Activated CD8-positive, alpha-beta T cell treated with anti-CD3 and anti-CD28 coated beads for 36 hours (primary cell): ENCODE results near the gene MCMBP. TPM values are rescaled to one million over a fixed set of nuclear protein-coding genes. Genes with fewer than 3 reads are reported as not detected.

Source experiments
- ATAC-seq: fragments of 200-7000 bp; cut with Tn5 transposase; one replicate; pipeline ENCODE4 v1.10.0; 2021; ENCODE audit warnings: mild to moderate bottlenecking, moderate library complexity
- CTCF ChIA-PET: fragments of 350-600 bp; sonication (Branson Sonifier 250); formaldehyde crosslinking; loops from one replicate; lab custom pipeline; 2021; ENCODE audit warnings: antibody characterized with exemption; lab: Charles Lee
- POLR2A ChIA-PET: fragments of 350-600 bp; sonication (Branson Sonifier 250); formaldehyde crosslinking; loops from one replicate; lab custom pipeline; 2021; ENCODE audit warnings: antibody characterized with exemption; lab: Charles Lee
- DNase-seq: peaks from one replicate; pipeline ENCODE4 v3.0.0-alpha.2; 2020
- H3K27ac Mint-ChIP-seq: one replicate; pipeline ENCODE4 v1.8.0; 2021; ENCODE audit warnings: mild to moderate bottlenecking, mixed read lengths
- H3K27me3 Mint-ChIP-seq: one replicate; pipeline ENCODE4 v1.8.0; 2021; ENCODE audit warnings: mixed read lengths
- H3K36me3 Mint-ChIP-seq: one replicate; pipeline ENCODE4 v1.8.0; 2021; ENCODE audit warnings: low read depth, mixed read lengths
- H3K4me1 Mint-ChIP-seq: one replicate; pipeline ENCODE4 v1.8.0; 2021; ENCODE audit warnings: low read depth, mixed read lengths
- H3K4me3 Mint-ChIP-seq: one replicate; pipeline ENCODE4 v1.8.0; 2021; ENCODE audit warnings: mild to moderate bottlenecking, moderate library complexity, mixed read lengths
- H3K9me3 Mint-ChIP-seq: one replicate; pipeline ENCODE4 v1.8.0; 2021; ENCODE audit warnings: mixed read lengths
- intact Hi-C: fragments of 100-400 bp; cut with micrococcal nuclease; formaldehyde crosslinking; loops from one replicate; pipeline ENCODE4 v1.10.0; 2022
- total RNA-seq, 2 experiments: library from RNA; stranded (reverse); gene quantifications; one replicate each; pipeline ENCODE4 v1.2.3, GENCODE V29; 2021
- TF ChIP-seq, protein P1 (sequence below): fragments of 200-600 bp; IDR thresholded peaks from one replicate; pipeline ENCODE4 v1.8.0; 2022; ENCODE audit warnings: antibody characterized with exemption, mild to moderate bottlenecking

The MCMBP gene
- total RNA-seq, 2 experiments from 2014 or later, result 86.2 to 90.5 TPM

DNA sequence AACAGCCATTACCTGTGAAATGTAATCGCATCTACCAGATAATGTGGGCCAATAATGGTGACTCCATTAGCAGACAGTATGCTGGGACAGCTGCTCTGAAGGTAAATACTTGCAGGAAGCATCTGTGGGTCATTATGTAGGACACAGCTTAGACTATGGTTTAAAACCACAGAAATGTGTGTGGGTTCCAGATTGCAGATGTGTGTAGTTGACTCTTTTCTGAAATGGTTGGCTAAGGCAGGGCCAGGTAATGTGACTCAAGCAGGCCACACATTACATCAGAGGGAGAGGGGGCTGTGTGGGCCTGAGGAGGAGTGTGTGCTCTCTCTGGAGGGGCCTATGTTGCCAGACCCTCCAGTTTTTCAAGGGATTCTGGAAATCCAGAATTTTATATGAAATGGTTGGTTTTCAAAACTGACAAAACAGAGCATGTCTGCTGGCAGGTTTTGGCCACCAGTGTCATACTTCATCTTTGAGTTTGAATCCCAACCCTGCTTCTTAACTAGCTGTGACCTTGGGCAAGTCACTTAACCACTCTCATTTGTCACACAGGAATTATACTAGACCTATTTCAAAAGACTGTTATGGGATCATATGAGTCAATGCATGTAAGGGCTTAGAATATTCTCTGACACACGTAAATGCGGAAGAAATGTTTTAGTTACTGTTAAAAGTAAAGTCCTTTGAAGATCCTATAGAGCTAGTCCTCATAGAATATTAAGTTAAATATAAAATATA is 64.5 kb downstream of the MCMBP start:
- ChIA-PET POLR2A (no interaction called here), CTCF (interaction anchor here (2.3 to 5.1 kb wide), 2 partner anchors 57 to 122 kb away, joined by 12 to 19 read pairs; no protein-coding TSS in a partner anchor)
- no peaks in the 10 kb centered on the region for H3K9me3 Mint-ChIP-seq
- intact Hi-C loops, result no loop called here
- no peak overlapping the region for H3K4me3 Mint-ChIP-seq
- peak; percentile 12 for DNase-seq
- H3K27ac Mint-ChIP-seq, result peak overlapping the region; percentile 3
- ATAC-seq, result peak; percentile 58
- TF ChIP-seq, protein P1, sequence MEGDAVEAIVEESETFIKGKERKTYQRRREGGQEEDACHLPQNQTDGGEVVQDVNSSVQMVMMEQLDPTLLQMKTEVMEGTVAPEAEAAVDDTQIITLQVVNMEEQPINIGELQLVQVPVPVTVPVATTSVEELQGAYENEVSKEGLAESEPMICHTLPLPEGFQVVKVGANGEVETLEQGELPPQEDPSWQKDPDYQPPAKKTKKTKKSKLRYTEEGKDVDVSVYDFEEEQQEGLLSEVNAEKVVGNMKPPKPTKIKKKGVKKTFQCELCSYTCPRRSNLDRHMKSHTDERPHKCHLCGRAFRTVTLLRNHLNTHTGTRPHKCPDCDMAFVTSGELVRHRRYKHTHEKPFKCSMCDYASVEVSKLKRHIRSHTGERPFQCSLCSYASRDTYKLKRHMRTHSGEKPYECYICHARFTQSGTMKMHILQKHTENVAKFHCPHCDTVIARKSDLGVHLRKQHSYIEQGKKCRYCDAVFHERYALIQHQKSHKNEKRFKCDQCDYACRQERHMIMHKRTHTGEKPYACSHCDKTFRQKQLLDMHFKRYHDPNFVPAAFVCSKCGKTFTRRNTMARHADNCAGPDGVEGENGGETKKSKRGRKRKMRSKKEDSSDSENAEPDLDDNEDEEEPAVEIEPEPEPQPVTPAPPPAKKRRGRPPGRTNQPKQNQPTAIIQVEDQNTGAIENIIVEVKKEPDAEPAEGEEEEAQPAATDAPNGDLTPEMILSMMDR, result no peak
- H3K4me1 Mint-ChIP-seq, result peaks cover 3% of the 10 kb centered on the region
- no peaks in the 10 kb centered on the region for H3K27me3 Mint-ChIP-seq
- peaks cover 13% of the 10 kb centered on the region for H3K36me3 Mint-ChIP-seq

DNA sequence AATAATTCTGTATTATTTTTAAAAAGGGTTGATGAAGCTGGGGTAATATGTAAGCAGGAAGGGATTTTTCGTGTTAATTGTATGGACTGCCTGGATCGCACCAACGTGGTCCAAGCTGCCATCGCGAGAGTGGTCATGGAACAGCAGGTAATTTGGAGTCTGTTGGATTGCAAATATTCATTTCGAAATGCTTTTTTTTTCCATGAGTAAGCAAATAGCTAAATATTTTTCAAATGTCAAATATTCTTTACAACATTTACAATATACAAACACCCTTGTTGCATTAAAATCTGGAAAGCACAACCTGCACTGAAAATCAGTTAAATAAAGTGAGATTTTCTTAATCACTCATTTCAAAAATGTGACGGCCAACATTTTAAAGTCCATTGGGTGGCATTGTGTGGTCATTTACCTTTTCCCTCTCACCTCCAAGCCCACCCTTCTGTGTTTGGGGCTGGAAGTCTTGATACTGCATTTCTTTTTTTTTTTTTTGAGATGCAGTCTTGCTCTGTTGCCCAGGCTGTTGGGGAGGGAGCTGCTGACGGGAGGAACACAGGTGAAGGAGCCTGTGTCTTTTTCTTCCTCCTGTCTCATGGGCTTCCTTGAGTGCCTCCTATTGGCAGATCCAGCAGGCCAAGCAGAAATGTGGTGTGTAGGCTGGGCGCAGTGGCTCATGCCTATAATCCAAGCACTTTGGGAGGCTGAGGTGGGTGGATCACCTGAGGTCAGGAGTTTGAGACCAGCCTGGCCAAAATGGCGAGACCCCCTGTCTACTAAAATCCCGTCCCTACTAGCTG is 66.1 kb downstream of the MCMBP start:
- Mint-ChIP-seq H3K4me1 (peaks cover 6% of the 10 kb centered on the region), H3K27me3 (no peaks in the 10 kb centered on the region), H3K4me3 (no peak overlapping the region), H3K9me3 (no peaks in the 10 kb centered on the region), H3K36me3 (peaks cover 13% of the 10 kb centered on the region), H3K27ac (no peak overlapping the region)
- ChIA-PET CTCF (interaction anchor here (0.9 to 2.3 kb wide), 2 partner anchors 120 kb away, joined by 4 to 12 read pairs; no protein-coding TSS in a partner anchor), POLR2A (no interaction called here)
- DNase-seq (no peak), ATAC-seq (no peak)
- TF ChIP-seq, protein P1, result no peak
- intact Hi-C loops, result no loop called here

DNA sequence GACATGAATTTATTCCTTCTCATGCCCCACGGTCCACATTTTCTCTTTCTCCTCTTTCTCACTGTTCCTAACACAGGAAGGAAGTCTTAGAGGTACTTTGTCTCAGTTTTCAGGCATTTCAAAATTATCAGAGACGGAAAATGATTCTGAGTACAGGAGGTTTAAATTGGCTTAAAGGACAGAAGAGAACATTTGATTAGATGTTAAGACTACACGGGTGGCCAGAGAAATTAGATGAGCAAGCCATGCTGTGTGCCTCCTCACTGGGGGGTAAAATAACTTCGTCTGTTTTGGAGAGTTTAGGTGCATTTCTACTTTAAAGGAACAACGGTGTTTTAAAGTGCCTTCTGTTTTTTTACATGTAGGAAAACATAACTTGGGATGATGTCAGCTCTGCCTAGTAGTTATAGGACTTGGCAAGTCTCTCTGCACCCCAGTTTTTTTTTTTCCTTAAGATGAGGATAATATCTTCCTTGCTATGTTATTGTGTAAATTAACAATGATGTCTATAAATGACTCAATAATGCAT is 66.9 kb downstream of the MCMBP start:
- H3K36me3 Mint-ChIP-seq, result peaks cover 13% of the 10 kb centered on the region
- no peak for DNase-seq
- ChIA-PET POLR2A (no interaction called here), CTCF (interaction anchor here (0.9 to 1.1 kb wide), 2 partner anchors 119 kb away, joined by 3 to 4 read pairs; no protein-coding TSS in a partner anchor)
- TF ChIP-seq, protein P1, result no peak
- H3K27me3 Mint-ChIP-seq, result no peaks in the 10 kb centered on the region
- no peaks in the 10 kb centered on the region for H3K9me3 Mint-ChIP-seq
- no peak for ATAC-seq
- H3K4me3 Mint-ChIP-seq, result no peak overlapping the region
- intact Hi-C loops, result no loop called here
- peaks cover 6% of the 10 kb centered on the region for H3K4me1 Mint-ChIP-seq
- no peak overlapping the region for H3K27ac Mint-ChIP-seq

DNA sequence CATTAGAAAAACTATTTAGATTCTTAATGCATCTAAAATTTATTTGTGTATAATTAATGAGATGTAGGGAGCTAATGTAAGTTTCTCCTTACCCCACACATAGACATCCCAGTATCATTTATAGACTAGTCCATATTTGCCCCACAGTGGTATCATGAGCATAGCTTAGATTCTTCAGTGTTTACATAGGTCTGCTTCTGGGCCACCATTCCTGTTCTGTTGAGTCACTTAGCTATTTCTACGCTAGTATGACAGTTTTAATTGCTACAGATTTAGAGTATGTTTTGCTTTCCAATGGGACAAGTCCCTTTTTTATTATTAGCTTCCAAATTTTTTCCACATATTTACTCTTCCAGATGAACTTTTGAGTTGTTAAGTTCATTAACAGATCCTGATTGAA is 69.4 kb downstream of the MCMBP start:
- CTCF ChIA-PET, result interaction anchor here (1.1 to 1.4 kb wide), 3 partner anchors 39 to 55 kb away, joined by 3 to 4 read pairs (median 3); no protein-coding TSS in a partner anchor
- no peak overlapping the region for H3K27ac Mint-ChIP-seq
- no peak for ATAC-seq

More for the DNA sequence above, 69.4 kb downstream of the MCMBP start:
- no peaks in the 10 kb centered on the region for H3K9me3 Mint-ChIP-seq
- TF ChIP-seq, protein P1, result no peak
- no peak for DNase-seq
- intact Hi-C loops, result no loop called here
- H3K27me3 Mint-ChIP-seq, result no peaks in the 10 kb centered on the region
- no peak overlapping the region for H3K4me3 Mint-ChIP-seq
- H3K36me3 Mint-ChIP-seq, result peaks cover 18% of the 10 kb centered on the region
- peaks cover 6% of the 10 kb centered on the region for H3K4me1 Mint-ChIP-seq
- POLR2A ChIA-PET, result no interaction called here
